Peyer's patch (tissue), 4 donors: ENCODE data around the gene CDC42EP2.

Source experiments
- CTCF ChIP-seq, 6 experiments: fragments of 450-650 bp in 4 of 6; fragments of 200-600 bp in 2 of 6; sonication (generic) in 1 of 6; IDR thresholded peaks; one replicate each; pipeline ENCODE4 v1.5.1; 2017 to 2019; ENCODE audit warnings: antibody characterized with exemption in 6 of 6, mild to moderate bottlenecking in 3 of 6, moderate library complexity in 1 of 6
- POLR2A ChIP-seq, 2 donors: fragments of 450-650 bp; IDR thresholded peaks; one replicate each; pipeline ENCODE4 v1.5.1; 2017; ENCODE audit warnings: antibody characterized with exemption in 2 of 2, mild to moderate bottlenecking in 2 of 2, moderate library complexity in 2 of 2

- TF ChIP-seq CTCF (IDR thresholded peaks at IDR 0.05) (no peak), POLR2A (IDR thresholded peaks at IDR 0.05) (no peak)
Measured at GRCh38 chr11:65307298-65308229, 7.1 kb upstream of the CDC42EP2 start.
